Measurements from ENCODE around the gene SRRM4. TPM values are rescaled to one million over a fixed set of nuclear protein-coding genes. Genes with fewer than 3 reads are reported as not detected.

The SRRM4 gene
- total RNA-seq, 1 experiment from 2014 or later: not detected

DNA sequence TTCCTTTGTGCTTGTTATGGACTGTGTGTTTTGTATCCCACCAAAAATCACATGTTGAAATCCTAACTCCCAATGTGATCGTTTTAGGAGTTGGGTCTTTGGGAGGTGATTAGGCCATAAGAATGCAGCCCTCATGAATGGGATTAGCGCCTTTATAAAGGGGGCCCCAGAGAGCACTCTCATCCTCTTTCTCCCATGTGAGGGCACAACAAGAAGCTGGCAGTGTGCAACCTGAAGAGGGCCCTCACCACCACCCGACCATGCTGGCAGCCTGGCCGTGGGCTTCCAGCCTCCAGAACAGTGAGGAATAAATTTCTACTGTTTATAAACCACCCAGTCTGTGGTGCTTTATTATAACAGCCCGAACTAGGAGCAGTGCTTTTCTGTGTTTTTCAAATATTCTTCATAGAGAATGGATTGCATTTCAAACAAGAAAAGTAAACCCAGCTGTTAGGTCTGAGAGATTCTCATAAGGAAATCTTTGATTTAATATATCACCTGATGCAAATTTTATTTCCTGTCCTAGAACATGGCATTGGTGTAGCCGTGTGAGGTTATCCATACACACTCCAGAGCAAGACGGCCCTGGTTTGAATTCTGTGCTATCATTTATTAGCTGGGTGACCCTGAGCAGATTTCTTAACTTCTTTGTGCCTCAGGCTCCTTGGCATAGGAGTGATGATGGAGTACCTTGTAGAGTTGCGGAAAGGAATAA lies 225.2 kb downstream of the SRRM4 start:
- intact Hi-C loops (cut with micrococcal nuclease; ENCODE audit: unreplicated experiment): no loop called here
- no TSS peak for BruUV-seq (replicated peaks)
- H3K9me3 ChIP-seq (ENCODE audit: insufficient read depth, low read depth): no peaks in the 10 kb centered on the region

GRCh38 chr12:119207063-119207560 lies 225.8 kb downstream of the SRRM4 start:
- ChIA-PET POLR2A (ENCODE audit: unreplicated experiment) (no interaction called here), CTCF (no interaction called here)
- H3K4me2 ChIP-seq: no peak overlapping the region; the same call in 1 of the 2 replicates
- H3K4me3 ChIP-seq: no peak overlapping the region
- no peaks in the 10 kb centered on the region for H3K27me3 ChIP-seq (ENCODE audit: insufficient read depth, low read depth)
- no peak for TF ChIP-seq CTCF (conservative IDR thresholded peaks at IDR 0.05)
- peaks cover 15% of the 10 kb centered on the region; the same call in 1 of the 2 replicates for H3K4me1 ChIP-seq (replicated peaks; ENCODE audit: insufficient read depth)
- no peaks in the 10 kb centered on the region for H3K36me3 ChIP-seq (ENCODE audit: low read depth)
- BruUV-seq (replicated peaks): no TSS peak
- intact Hi-C loops (cut with micrococcal nuclease; ENCODE audit: unreplicated experiment): no loop called here
- no peaks in the 10 kb centered on the region for H3K9me2 ChIP-seq (ENCODE audit: insufficient read depth)
- no peaks in the 10 kb centered on the region for H4K20me1 ChIP-seq (ENCODE audit: insufficient read depth)
- H3K79me2 ChIP-seq (ENCODE audit: low read depth): no peaks in the 10 kb centered on the region
- H3K9me3 ChIP-seq (ENCODE audit: insufficient read depth, low read depth): no peaks in the 10 kb centered on the region
- no peak overlapping the region for H3K27ac ChIP-seq
- H2AFZ ChIP-seq: no peak overlapping the region
- DNase-seq: peak in 1 of 2 experiments; percentile 40
- H3F3A ChIP-seq (ENCODE audit: insufficient read depth, low read depth): no peaks in the 10 kb centered on the region

More for the DNA sequence above, 225.2 kb downstream of the SRRM4 start:
- CTCF ChIA-PET: no interaction called here
- Histone ChIP-seq H4K20me1 (ENCODE audit: insufficient read depth) (no peaks in the 10 kb centered on the region), H3K4me3 (no peak overlapping the region), H3K36me3 (ENCODE audit: low read depth) (no peaks in the 10 kb centered on the region), H3F3A (ENCODE audit: insufficient read depth, low read depth) (no peaks in the 10 kb centered on the region), H2AFZ (no peak overlapping the region), H3K27ac (no peak overlapping the region), H3K27me3 (ENCODE audit: insufficient read depth, low read depth) (no peaks in the 10 kb centered on the region), H3K4me1 (replicated peaks; ENCODE audit: insufficient read depth) (peaks cover 15% of the 10 kb centered on the region; the same call in 1 of the 2 replicates), H3K4me2 (no peak overlapping the region), H3K79me2 (ENCODE audit: low read depth) (no peaks in the 10 kb centered on the region), H3K9me2 (ENCODE audit: insufficient read depth) (no peaks in the 10 kb centered on the region)
- POLR2A ChIA-PET (ENCODE audit: unreplicated experiment): no interaction called here
- no peak for DNase-seq
- TF ChIP-seq EZH2 (IDR thresholded peaks at IDR 0.05; ENCODE audit: low read depth) (no peak), CTCF (conservative IDR thresholded peaks at IDR 0.05) (no peak)

DNA sequence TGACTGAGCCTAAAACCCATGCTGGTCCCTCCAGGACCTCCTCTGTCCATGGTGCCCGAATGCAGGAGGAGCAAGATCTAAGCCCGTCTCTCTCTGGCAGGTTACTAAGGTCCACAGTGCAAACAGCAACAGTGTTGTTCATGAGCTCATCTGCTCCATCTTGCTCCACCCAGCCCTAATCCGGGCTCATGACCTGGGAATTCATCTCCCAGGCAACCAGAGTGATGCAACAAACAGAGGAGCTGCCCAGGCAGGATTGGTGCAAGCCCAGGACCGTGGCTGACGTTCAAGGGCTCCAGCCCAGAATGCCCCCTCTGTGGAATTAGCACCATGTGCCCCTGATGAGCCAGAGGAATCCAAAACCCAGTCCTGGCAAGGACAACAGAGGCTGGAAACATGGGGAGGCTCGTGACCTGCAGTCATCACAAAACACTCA lies 227.3 kb downstream of the SRRM4 start:
- H3K36me3 ChIP-seq (ENCODE audit: low read depth): no peaks in the 10 kb centered on the region
- H3K9me3 ChIP-seq (ENCODE audit: insufficient read depth, low read depth): no peaks in the 10 kb centered on the region
- H3K4me1 ChIP-seq (replicated peaks; ENCODE audit: insufficient read depth): peaks cover 15% of the 10 kb centered on the region; the same call in 1 of the 2 replicates
- TF ChIP-seq EZH2 (IDR thresholded peaks at IDR 0.05; ENCODE audit: low read depth): no peak
- TF ChIP-seq CTCF (conservative IDR thresholded peaks at IDR 0.05): no peak
- ChIA-PET CTCF (no interaction called here), POLR2A (ENCODE audit: unreplicated experiment) (no interaction called here)
- no peak overlapping the region for H3K4me2 ChIP-seq
- peak; percentile 42 to 72 for DNase-seq
- no peak overlapping the region for H3K27ac ChIP-seq
- intact Hi-C loops (cut with micrococcal nuclease; ENCODE audit: unreplicated experiment): no loop called here
- no peak overlapping the region for H2AFZ ChIP-seq
- no peaks in the 10 kb centered on the region for H3K79me2 ChIP-seq (ENCODE audit: low read depth)
- no peak overlapping the region for H3K4me3 ChIP-seq
- H4K20me1 ChIP-seq (ENCODE audit: insufficient read depth): no peaks in the 10 kb centered on the region
- no peaks in the 10 kb centered on the region for H3K9me2 ChIP-seq (ENCODE audit: insufficient read depth)
- no peaks in the 10 kb centered on the region for H3K27me3 ChIP-seq (ENCODE audit: insufficient read depth, low read depth)
- BruUV-seq (replicated peaks): no TSS peak
- no peaks in the 10 kb centered on the region for H3F3A ChIP-seq (ENCODE audit: insufficient read depth, low read depth)

All from PC-9 (cell line).